ENCODE results near the gene COL17A1. TPM values are rescaled to one million over a fixed set of nuclear protein-coding genes. Genes with fewer than 3 reads are reported as not detected.

The COL17A1 gene
- total RNA-seq, 1 experiment from 2014 or later = 0.26 TPM

DNA sequence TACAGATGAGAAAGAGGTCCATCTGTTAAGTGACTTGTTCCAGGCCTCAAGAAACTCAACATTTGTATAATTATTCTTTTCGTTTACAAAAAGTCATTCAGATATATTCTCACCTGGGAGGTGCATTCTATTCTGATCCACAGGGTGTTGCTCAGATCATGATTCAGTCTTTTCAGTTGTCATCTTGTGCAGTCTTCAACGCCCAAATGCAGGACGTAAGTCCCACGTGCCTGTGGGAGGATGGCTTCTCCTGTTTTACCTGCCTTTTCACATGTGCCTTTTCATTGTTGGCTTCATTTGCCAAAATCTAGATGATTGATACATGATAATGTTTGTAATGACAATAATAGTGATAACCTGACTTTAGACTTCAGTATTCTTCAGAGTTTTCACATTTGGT lies 72.2 kb downstream of the COL17A1 start:
- Histone ChIP-seq H3K4me3 (ENCODE audit: low read depth in 2 of 2, low read length in 2 of 2) (no peak overlapping the region), H3K27ac (ENCODE audit: low read length) (no peak overlapping the region), H3K4me1 (ENCODE audit: control insufficient read depth, insufficient read depth, low read length) (no peaks in the 10 kb centered on the region), H3K36me3 (ENCODE audit: control insufficient read depth, insufficient read depth, low read length) (peaks cover 9% of the 10 kb centered on the region; the same call in 1 of the 2 replicates), H3K27me3 (ENCODE audit: control insufficient read depth, insufficient read depth, low read length) (no peaks in the 10 kb centered on the region), H3K9me3 (ENCODE audit: control insufficient read depth, insufficient read depth, low read depth, low read length) (no peaks in the 10 kb centered on the region)
- POLR2A ChIA-PET = no interaction called here
- intact Hi-C loops (cut with micrococcal nuclease; ENCODE audit: unreplicated experiment) (no loop called here), in situ Hi-C loops (cut with HindIII; ENCODE audit: low pct_unique_long_range_greater_than_20kb, low sequenced_read_pairs) (no loop called here)
- CTCF ChIA-PET = no interaction called here
- TF ChIP-seq POLR2AphosphoS5 (IDR thresholded peaks at IDR 0.05; ENCODE audit: low read depth, low read length) (no peak), TCF7L2 (IDR thresholded peaks at IDR 0.05; ENCODE audit: low read depth, low read length) (no peak), SIN3A (IDR thresholded peaks at IDR 0.05; ENCODE audit: borderline replicate concordance, insufficient read depth, low read depth, low read length) (no peak)
- TF ChIP-seq, protein P1, sequence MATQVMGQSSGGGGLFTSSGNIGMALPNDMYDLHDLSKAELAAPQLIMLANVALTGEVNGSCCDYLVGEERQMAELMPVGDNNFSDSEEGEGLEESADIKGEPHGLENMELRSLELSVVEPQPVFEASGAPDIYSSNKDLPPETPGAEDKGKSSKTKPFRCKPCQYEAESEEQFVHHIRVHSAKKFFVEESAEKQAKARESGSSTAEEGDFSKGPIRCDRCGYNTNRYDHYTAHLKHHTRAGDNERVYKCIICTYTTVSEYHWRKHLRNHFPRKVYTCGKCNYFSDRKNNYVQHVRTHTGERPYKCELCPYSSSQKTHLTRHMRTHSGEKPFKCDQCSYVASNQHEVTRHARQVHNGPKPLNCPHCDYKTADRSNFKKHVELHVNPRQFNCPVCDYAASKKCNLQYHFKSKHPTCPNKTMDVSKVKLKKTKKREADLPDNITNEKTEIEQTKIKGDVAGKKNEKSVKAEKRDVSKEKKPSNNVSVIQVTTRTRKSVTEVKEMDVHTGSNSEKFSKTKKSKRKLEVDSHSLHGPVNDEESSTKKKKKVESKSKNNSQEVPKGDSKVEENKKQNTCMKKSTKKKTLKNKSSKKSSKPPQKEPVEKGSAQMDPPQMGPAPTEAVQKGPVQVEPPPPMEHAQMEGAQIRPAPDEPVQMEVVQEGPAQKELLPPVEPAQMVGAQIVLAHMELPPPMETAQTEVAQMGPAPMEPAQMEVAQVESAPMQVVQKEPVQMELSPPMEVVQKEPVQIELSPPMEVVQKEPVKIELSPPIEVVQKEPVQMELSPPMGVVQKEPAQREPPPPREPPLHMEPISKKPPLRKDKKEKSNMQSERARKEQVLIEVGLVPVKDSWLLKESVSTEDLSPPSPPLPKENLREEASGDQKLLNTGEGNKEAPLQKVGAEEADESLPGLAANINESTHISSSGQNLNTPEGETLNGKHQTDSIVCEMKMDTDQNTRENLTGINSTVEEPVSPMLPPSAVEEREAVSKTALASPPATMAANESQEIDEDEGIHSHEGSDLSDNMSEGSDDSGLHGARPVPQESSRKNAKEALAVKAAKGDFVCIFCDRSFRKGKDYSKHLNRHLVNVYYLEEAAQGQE (IDR thresholded peaks at IDR 0.05; ENCODE audit: insufficient read depth in 1 of 2, low read depth in 2 of 2, low read length in 1 of 2) = no peak
- TF ChIP-seq, protein P2, sequence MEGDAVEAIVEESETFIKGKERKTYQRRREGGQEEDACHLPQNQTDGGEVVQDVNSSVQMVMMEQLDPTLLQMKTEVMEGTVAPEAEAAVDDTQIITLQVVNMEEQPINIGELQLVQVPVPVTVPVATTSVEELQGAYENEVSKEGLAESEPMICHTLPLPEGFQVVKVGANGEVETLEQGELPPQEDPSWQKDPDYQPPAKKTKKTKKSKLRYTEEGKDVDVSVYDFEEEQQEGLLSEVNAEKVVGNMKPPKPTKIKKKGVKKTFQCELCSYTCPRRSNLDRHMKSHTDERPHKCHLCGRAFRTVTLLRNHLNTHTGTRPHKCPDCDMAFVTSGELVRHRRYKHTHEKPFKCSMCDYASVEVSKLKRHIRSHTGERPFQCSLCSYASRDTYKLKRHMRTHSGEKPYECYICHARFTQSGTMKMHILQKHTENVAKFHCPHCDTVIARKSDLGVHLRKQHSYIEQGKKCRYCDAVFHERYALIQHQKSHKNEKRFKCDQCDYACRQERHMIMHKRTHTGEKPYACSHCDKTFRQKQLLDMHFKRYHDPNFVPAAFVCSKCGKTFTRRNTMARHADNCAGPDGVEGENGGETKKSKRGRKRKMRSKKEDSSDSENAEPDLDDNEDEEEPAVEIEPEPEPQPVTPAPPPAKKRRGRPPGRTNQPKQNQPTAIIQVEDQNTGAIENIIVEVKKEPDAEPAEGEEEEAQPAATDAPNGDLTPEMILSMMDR (IDR thresholded peaks at IDR 0.05) = no peak
- no TSS peak for BruUV-seq (replicated peaks)
- DNase-seq (ENCODE audit: low read depth, low spot score) = no peak
- no peak for ATAC-seq

GRCh38 chr10:104011904-104012303 lies 73.8 kb downstream of the COL17A1 start:
- intact Hi-C loops (cut with micrococcal nuclease; ENCODE audit: unreplicated experiment) = no loop called here
- no peak for TF ChIP-seq SIN3A (IDR thresholded peaks at IDR 0.05; ENCODE audit: borderline replicate concordance, insufficient read depth, low read depth, low read length)
- TF ChIP-seq, protein P1 (IDR thresholded peaks at IDR 0.05; ENCODE audit: insufficient read depth in 1 of 2, low read depth in 2 of 2, low read length in 1 of 2) = no peak
- no peak for TF ChIP-seq TCF7L2 (IDR thresholded peaks at IDR 0.05; ENCODE audit: low read depth, low read length)
- TF ChIP-seq, protein P2 (IDR thresholded peaks at IDR 0.05) = no peak
- TF ChIP-seq POLR2AphosphoS5 (IDR thresholded peaks at IDR 0.05; ENCODE audit: low read depth, low read length) = no peak
- in situ Hi-C loops (cut with HindIII; ENCODE audit: low pct_unique_long_range_greater_than_20kb, low sequenced_read_pairs) = no loop called here
- no TSS peak for BruUV-seq (replicated peaks)
- H3K9me3 ChIP-seq (ENCODE audit: control insufficient read depth, insufficient read depth, low read depth, low read length) = no peaks in the 10 kb centered on the region
- DNase-seq (ENCODE audit: low read depth, low spot score) (no peak), ATAC-seq (no peak)
- no peak overlapping the region for H3K27ac ChIP-seq (ENCODE audit: low read length)
- POLR2A ChIA-PET = interaction anchor here (0.7 to 1.1 kb wide), 2 partner anchors 91 to 159 kb away, joined by 4 to 6 read pairs; no protein-coding TSS in a partner anchor
- peaks cover 7% of the 10 kb centered on the region; the same call in 1 of the 2 replicates for H3K36me3 ChIP-seq (ENCODE audit: control insufficient read depth, insufficient read depth, low read length)
- CTCF ChIA-PET = no interaction called here
- no peak overlapping the region for H3K4me3 ChIP-seq (ENCODE audit: low read depth in 2 of 2, low read length in 2 of 2)
- no peaks in the 10 kb centered on the region for H3K4me1 ChIP-seq (ENCODE audit: control insufficient read depth, insufficient read depth, low read length)
- no peaks in the 10 kb centered on the region for H3K27me3 ChIP-seq (ENCODE audit: control insufficient read depth, insufficient read depth, low read length)

Measured in Panc1 (cell line).